22Rv1 (cell line): ENCODE measurements around the gene CELA2B.

Source experiments
- CTCF ChIP-seq: fragments of 450-650 bp; IDR thresholded peaks from 2 replicates; pipeline ENCODE4 v1.5.1; 2017; ENCODE audit warnings: mild to moderate bottlenecking
- ZFX ChIP-seq: fragments of 450-650 bp; IDR thresholded peaks from 2 replicates; pipeline ENCODE4 v1.6.1; 2017; ENCODE audit warnings: antibody characterized with exemption, borderline replicate concordance

- no peak for TF ChIP-seq CTCF
- TF ChIP-seq ZFX = no peak
These were observed 3.3 kb upstream of the CELA2B start for GRCh38 chr1:15472587-15472986.
